Liver (tissue), 3 donors: ENCODE data around the gene NAGPA.

ENCODE experiments used
- EGR1 ChIP-seq, 2 donors: IDR thresholded peaks; 2 replicates each; pipeline ENCODE4 v1.6.1; 2016 to 2018; ENCODE audit warnings: antibody characterized with exemption in 2 of 2, low read depth in 2 of 2
- FOXA1 ChIP-seq: IDR thresholded peaks from 2 replicates; pipeline ENCODE4 v1.6.1; 2016; ENCODE audit warnings: antibody characterized with exemption
- GABPA ChIP-seq, 2 donors: IDR thresholded peaks in 1 of 2; conservative IDR thresholded peaks in 1 of 2; 2 replicates each; pipeline ENCODE4 v1.6.1; 2016; ENCODE audit warnings: antibody characterized with exemption in 2 of 2, mild to moderate bottlenecking in 1 of 2, moderate library complexity in 1 of 2
- JUND ChIP-seq, 2 donors: IDR thresholded peaks; 2 replicates each; pipeline ENCODE4 v1.6.1; 2016; ENCODE audit warnings: antibody characterized with exemption in 2 of 2
- NR2F2 ChIP-seq: IDR thresholded peaks from 2 replicates; pipeline ENCODE4 v1.6.1; 2016; ENCODE audit warnings: antibody characterized with exemption
- RXRA ChIP-seq, 2 donors: IDR thresholded peaks; 2 replicates each; pipeline ENCODE4 v1.6.1; 2017 to 2018; ENCODE audit warnings: antibody characterized with exemption in 2 of 2, mild to moderate bottlenecking in 1 of 2
- TAF1 ChIP-seq: conservative IDR thresholded peaks from 2 replicates; pipeline ENCODE4 v1.6.1; 2016; ENCODE audit warnings: antibody characterized with exemption, mild to moderate bottlenecking
- YY1 ChIP-seq: IDR thresholded peaks from 2 replicates; pipeline ENCODE4 v1.6.1; 2016; ENCODE audit warnings: antibody characterized with exemption, mild to moderate bottlenecking
- TF ChIP-seq, protein P1 (sequence below): fragments of 150-350 bp; IDR thresholded peaks from 2 replicates; pipeline ENCODE4 v1.5.1; 2017; ENCODE audit warnings: improper control_type of control experiment, low read depth, low read length; ENCODE audit not compliant: missing input control
- TF ChIP-seq, protein P2 (sequence below): IDR thresholded peaks from 2 replicates; pipeline ENCODE4 v1.6.1; 2016; ENCODE audit warnings: antibody characterized with exemption, mild to moderate bottlenecking
- TF ChIP-seq, protein P3 (sequence below): IDR thresholded peaks from 2 replicates; pipeline ENCODE4 v1.6.1; 2016; ENCODE audit warnings: antibody characterized with exemption
- TF ChIP-seq, protein P4 (sequence below): IDR thresholded peaks from 2 replicates; pipeline ENCODE4 v1.6.1; 2016; ENCODE audit warnings: antibody characterized with exemption
- donor health status: healthy.
- donor health status: healthy.

DNA sequence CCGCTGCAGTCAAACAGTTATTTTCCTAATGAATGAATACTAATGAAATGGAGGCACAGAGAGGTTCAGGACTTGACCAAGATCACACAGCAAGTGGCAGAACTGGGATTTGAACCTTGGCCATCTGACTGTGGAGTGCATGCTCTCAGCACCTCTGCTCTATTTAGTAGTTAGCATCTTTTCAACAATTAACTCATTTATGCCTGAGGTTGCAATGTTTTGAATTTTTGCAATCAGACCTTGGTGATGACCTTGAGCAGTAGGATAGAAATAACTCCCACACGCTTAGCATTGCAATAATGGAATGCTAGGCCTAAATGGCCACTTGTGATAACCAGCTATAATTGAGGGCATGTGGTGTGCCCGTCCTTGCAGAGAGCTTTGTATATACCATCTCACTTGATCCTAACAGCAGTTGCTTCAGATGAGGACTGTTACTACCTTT is 31.0 kb downstream of the NAGPA start:
- TF ChIP-seq, protein P1, sequence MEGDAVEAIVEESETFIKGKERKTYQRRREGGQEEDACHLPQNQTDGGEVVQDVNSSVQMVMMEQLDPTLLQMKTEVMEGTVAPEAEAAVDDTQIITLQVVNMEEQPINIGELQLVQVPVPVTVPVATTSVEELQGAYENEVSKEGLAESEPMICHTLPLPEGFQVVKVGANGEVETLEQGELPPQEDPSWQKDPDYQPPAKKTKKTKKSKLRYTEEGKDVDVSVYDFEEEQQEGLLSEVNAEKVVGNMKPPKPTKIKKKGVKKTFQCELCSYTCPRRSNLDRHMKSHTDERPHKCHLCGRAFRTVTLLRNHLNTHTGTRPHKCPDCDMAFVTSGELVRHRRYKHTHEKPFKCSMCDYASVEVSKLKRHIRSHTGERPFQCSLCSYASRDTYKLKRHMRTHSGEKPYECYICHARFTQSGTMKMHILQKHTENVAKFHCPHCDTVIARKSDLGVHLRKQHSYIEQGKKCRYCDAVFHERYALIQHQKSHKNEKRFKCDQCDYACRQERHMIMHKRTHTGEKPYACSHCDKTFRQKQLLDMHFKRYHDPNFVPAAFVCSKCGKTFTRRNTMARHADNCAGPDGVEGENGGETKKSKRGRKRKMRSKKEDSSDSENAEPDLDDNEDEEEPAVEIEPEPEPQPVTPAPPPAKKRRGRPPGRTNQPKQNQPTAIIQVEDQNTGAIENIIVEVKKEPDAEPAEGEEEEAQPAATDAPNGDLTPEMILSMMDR = no peak
- TF ChIP-seq TAF1 (no peak), RXRA (IDR thresholded peaks at IDR 0.05) (no peak), YY1 (no peak), NR2F2 (no peak), FOXA1 (no peak), GABPA (IDR thresholded peaks at IDR 0.05 in 1 of 2, conservative IDR thresholded peaks at IDR 0.05 in 1 of 2) (no peak), JUND (IDR thresholded peaks at IDR 0.05) (no peak), EGR1 (IDR thresholded peaks at IDR 0.05; ENCODE audit: low read depth in 2 of 2) (no peak)
- TF ChIP-seq, protein P2, sequence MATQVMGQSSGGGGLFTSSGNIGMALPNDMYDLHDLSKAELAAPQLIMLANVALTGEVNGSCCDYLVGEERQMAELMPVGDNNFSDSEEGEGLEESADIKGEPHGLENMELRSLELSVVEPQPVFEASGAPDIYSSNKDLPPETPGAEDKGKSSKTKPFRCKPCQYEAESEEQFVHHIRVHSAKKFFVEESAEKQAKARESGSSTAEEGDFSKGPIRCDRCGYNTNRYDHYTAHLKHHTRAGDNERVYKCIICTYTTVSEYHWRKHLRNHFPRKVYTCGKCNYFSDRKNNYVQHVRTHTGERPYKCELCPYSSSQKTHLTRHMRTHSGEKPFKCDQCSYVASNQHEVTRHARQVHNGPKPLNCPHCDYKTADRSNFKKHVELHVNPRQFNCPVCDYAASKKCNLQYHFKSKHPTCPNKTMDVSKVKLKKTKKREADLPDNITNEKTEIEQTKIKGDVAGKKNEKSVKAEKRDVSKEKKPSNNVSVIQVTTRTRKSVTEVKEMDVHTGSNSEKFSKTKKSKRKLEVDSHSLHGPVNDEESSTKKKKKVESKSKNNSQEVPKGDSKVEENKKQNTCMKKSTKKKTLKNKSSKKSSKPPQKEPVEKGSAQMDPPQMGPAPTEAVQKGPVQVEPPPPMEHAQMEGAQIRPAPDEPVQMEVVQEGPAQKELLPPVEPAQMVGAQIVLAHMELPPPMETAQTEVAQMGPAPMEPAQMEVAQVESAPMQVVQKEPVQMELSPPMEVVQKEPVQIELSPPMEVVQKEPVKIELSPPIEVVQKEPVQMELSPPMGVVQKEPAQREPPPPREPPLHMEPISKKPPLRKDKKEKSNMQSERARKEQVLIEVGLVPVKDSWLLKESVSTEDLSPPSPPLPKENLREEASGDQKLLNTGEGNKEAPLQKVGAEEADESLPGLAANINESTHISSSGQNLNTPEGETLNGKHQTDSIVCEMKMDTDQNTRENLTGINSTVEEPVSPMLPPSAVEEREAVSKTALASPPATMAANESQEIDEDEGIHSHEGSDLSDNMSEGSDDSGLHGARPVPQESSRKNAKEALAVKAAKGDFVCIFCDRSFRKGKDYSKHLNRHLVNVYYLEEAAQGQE = no peak
- TF ChIP-seq, protein P3, sequence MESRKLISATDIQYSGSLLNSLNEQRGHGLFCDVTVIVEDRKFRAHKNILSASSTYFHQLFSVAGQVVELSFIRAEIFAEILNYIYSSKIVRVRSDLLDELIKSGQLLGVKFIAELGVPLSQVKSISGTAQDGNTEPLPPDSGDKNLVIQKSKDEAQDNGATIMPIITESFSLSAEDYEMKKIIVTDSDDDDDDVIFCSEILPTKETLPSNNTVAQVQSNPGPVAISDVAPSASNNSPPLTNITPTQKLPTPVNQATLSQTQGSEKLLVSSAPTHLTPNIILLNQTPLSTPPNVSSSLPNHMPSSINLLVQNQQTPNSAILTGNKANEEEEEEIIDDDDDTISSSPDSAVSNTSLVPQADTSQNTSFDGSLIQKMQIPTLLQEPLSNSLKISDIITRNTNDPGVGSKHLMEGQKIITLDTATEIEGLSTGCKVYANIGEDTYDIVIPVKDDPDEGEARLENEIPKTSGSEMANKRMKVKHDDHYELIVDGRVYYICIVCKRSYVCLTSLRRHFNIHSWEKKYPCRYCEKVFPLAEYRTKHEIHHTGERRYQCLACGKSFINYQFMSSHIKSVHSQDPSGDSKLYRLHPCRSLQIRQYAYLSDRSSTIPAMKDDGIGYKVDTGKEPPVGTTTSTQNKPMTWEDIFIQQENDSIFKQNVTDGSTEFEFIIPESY = no peak
- TF ChIP-seq, protein P4, sequence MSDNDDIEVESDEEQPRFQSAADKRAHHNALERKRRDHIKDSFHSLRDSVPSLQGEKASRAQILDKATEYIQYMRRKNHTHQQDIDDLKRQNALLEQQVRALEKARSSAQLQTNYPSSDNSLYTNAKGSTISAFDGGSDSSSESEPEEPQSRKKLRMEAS = no peak
